SK-N-SH treated with all-trans-retinoic acid at 6 μM for 48 hours (cell line): ENCODE measurements around the gene RPS6KA4.

Experiments
- ARNTL ChIP-seq: fragments of 450-650 bp; formaldehyde crosslinking; IDR thresholded peaks from 2 replicates; pipeline ENCODE4 v1.5.0; 2020; ENCODE audit warnings: low read depth, mild to moderate bottlenecking, moderate library complexity, borderline replicate concordance
- PATZ1 ChIP-seq: fragments of 250-450 bp; sonication (Bioruptor Pico); IDR thresholded peaks from 2 replicates; pipeline ENCODE4 v1.8.0; 2020; ENCODE audit warnings: mild to moderate bottlenecking, moderate library complexity, borderline replicate concordance
- TOX ChIP-seq: fragments of 250-450 bp; sonication (Bioruptor Pico); IDR thresholded peaks from 2 replicates; pipeline ENCODE4 v1.8.0; 2021; ENCODE audit warnings: mild to moderate bottlenecking, moderate library complexity, borderline replicate concordance
- ZNF565 ChIP-seq: fragments of 450-650 bp; formaldehyde crosslinking; conservative IDR thresholded peaks from 2 replicates; pipeline ENCODE4 v1.5.0; 2020; ENCODE audit warnings: low read depth, mild to moderate bottlenecking, moderate library complexity

- TF ChIP-seq ARNTL (CRISPR knock-in tag) (no peak), PATZ1 (no peak), TOX (CRISPR knock-in tag) (no peak), ZNF565 (CRISPR knock-in tag) (no peak)
Measured at GRCh38 chr11:64333556-64333955, 25.4 kb upstream of the RPS6KA4 start.
